ENCODE results near the gene KRT8. TPM values are rescaled to one million over a fixed set of nuclear protein-coding genes. Genes with fewer than 3 reads are reported as not detected.
"Not testable (repeated sequence)": the region's sequence is repeated elsewhere in the genome, so short reads cannot be mapped to it uniquely, and the experiment has no call there.

The KRT8 gene
- total and polyA plus RNA-seq, 9 donors = 1.1 to 56.7 (median 4.4) TPM

DNA sequence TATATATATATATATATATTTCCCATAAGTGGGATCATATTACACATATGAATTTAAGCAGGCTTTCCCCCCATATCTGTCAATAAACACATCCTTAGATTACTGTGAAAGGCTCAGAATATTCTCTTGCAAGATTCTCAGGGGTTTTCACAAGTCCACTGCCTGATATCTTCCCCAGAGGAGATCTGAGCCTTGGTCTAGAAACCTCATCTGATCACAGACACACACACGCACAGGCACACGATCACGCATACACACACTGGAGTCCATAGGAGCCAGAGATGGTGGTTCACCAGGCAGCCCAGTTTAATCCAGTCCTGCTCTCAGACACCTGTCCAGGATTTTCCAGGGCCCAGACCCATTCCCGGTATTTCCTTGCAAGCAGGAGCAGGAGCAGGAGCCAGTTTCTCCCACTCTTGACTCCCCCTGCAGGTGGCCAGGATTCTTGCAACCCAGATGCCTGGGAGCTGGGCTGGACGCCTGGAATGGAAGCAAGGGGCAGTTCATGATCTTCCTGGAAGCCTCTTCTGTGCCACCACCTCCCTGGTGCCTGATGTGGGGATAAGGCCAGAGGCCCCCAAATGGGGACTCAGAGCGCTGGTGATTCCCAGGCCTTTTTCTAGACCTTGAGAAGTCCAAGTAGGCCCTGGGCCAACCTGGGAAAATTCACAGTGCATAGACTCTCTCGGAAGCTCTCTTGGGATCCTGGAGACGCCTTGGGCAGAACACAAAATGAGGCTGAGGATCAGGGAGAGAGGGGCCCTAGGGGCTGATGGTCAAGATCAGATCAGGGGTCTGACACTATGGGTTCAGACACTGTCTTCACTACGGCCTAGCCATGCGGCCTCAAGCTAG, 39.6 kb downstream of the KRT8 start:
- H3K4me1 ChIP-seq (ENCODE audit: control insufficient read depth, insufficient read depth, low read length) = peaks cover under 1% of the 10 kb centered on the region
- no peak overlapping the region for H3K27ac ChIP-seq (ENCODE audit: low read length)
- H3K9me3 ChIP-seq (replicated peaks; ENCODE audit: control insufficient read depth, low read depth, low read length) = no peaks in the 10 kb centered on the region
- H3K4me3 ChIP-seq (ENCODE audit: low read length) = no peak overlapping the region
- DNase-seq = peak; percentile 63
- WGBS (ENCODE audit: insufficient coverage) = 41% methylated on average over 7 of the region's 10 CpGs
- H3K27me3 ChIP-seq (ENCODE audit: control insufficient read depth, insufficient read depth, low read length) = no peaks in the 10 kb centered on the region
- no peaks in the 10 kb centered on the region for H3K36me3 ChIP-seq (ENCODE audit: control insufficient read depth, insufficient read depth, low read length)

DNA sequence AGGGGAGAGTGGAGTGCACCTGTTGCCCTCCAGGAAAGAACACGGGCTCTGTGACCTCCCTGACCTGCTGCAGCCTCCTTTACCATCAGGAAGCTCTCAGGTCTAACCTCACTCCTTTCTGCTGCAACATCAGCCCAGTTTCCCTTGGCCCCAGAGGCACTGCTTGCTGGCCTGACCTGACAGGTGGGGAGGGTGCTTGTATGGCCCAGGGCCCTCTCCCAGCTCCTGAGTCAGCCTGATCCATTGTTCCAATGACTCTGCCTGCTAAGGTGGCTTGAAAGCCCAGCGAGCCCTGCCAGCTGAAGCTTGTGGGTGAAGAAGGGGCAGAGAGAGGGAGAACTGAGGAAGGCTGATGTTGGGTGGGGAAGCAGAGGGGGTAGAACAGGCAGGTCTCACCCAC, 42.9 kb downstream of the KRT8 start:
- Histone ChIP-seq H3K36me3 (ENCODE audit: control insufficient read depth, insufficient read depth, low read length) (no peaks in the 10 kb centered on the region), H3K27me3 (ENCODE audit: control insufficient read depth, insufficient read depth, low read length) (no peaks in the 10 kb centered on the region), H3K4me3 (ENCODE audit: low read length) (no peak overlapping the region), H3K4me1 (ENCODE audit: control insufficient read depth, insufficient read depth, low read length) (no peaks in the 10 kb centered on the region), H3K27ac (ENCODE audit: low read length) (no peak overlapping the region), H3K9me3 (replicated peaks; ENCODE audit: control insufficient read depth, low read depth, low read length) (no peaks in the 10 kb centered on the region)
- 80% methylated on average over 1 of the region's 2 CpGs for WGBS (ENCODE audit: insufficient coverage)
- no peak for DNase-seq

DNA sequence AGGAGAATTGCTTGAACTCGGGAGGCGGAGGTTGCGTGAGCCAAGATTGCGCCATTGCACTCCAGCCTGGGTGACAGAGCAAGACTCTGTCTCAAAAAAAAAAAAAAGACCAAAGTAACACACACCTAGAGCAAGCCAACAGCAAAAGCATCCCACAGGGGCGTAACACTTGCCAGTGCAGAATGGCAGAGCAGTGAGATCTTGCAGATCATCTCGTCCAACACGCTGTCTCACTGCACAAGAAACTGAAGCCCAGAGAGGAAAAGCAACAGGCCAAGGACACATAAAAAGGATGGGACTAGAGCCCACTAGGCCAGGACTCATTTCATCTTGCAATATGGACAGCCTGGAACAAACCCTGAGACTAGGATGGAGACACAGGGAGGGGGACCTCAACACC, 43.4 kb downstream of the KRT8 start:
- H3K27me3 ChIP-seq (ENCODE audit: control insufficient read depth, insufficient read depth, low read length) = no peaks in the 10 kb centered on the region
- no peaks in the 10 kb centered on the region for H3K36me3 ChIP-seq (ENCODE audit: control insufficient read depth, insufficient read depth, low read length)
- DNase-seq = no peak
- 70% methylated on average over 3 of the region's 7 CpGs for WGBS (ENCODE audit: insufficient coverage)
- no peaks in the 10 kb centered on the region for H3K9me3 ChIP-seq (replicated peaks; ENCODE audit: control insufficient read depth, low read depth, low read length)
- H3K27ac ChIP-seq (ENCODE audit: low read length) = no peak overlapping the region
- no peaks in the 10 kb centered on the region for H3K4me1 ChIP-seq (ENCODE audit: control insufficient read depth, insufficient read depth, low read length)
- no peak overlapping the region for H3K4me3 ChIP-seq (ENCODE audit: low read length)

DNA sequence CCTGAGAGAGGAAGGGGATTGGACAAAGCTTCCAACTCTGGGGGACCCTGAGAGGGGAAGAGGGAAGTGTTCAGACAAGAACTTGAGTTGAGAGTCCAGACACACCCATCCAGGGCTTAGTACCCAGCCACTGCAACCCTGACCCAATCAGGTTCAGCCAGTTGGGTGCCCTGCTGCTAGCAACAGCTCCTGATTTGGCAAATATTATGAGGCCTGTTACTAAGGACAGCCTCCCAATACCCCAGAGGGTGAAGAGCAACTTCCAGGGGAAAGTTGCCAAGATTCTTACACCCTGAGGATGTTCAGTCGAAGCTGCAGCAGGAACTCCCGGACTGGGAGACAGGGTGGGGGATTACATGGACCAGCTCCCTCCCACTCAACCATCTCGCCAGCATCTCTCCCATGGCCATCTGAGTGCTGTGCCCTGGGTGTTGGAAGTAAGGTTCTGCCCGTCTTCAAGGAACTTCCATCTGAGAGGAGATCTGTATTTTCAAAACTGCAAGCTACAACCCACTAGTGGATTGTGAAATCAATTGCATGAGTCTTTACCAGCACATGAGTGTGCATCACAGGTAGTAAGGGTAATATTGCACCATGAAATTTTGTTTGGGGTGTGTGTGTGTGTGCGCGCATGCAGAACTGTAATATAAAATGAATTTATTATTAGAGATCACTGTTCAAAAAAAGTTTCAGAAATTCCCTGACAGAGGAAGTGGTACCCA, 44.6 kb downstream of the KRT8 start:
- Histone ChIP-seq H3K27ac (ENCODE audit: low read length) (no peak overlapping the region), H3K9me3 (replicated peaks; ENCODE audit: control insufficient read depth, low read depth, low read length) (no peaks in the 10 kb centered on the region), H3K4me3 (ENCODE audit: low read length) (no peak overlapping the region), H3K27me3 (ENCODE audit: control insufficient read depth, insufficient read depth, low read length) (no peaks in the 10 kb centered on the region), H3K36me3 (ENCODE audit: control insufficient read depth, insufficient read depth, low read length) (no peaks in the 10 kb centered on the region), H3K4me1 (ENCODE audit: control insufficient read depth, insufficient read depth, low read length) (no peaks in the 10 kb centered on the region)
- no CpG with 5 or more reads among the region's 6 CpGs for WGBS (ENCODE audit: insufficient coverage)
- DNase-seq = no peak

DNA sequence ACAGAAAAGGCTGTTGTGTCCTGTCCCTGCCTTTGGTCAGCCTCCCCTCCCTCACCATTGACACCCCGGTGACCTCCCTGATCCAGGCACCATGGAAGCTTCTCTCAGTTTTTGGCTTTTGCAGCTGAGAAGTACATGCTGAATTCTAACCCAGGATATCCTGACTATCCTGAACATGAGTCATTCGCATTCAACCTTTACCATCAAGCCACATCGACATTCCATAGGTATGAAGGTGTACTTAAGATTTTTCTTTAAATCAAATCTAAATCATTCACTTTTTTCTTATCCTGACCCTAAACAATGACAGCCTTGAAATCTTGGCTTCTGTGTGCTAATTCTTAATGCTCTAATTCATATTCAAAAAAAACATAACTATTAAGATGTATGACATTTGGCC, 47.4 kb downstream of the KRT8 start:
- Histone ChIP-seq H3K27ac (ENCODE audit: low read length) (no peak overlapping the region), H3K4me1 (ENCODE audit: control insufficient read depth, insufficient read depth, low read length) (no peaks in the 10 kb centered on the region), H3K36me3 (ENCODE audit: control insufficient read depth, insufficient read depth, low read length) (no peaks in the 10 kb centered on the region), H3K4me3 (ENCODE audit: low read length) (no peak overlapping the region), H3K27me3 (ENCODE audit: control insufficient read depth, insufficient read depth, low read length) (no peaks in the 10 kb centered on the region), H3K9me3 (replicated peaks; ENCODE audit: control insufficient read depth, low read depth, low read length) (no peaks in the 10 kb centered on the region)
- DNase-seq = no peak
- no CpG with 5 or more reads among the region's 3 CpGs for WGBS (ENCODE audit: insufficient coverage)

DNA sequence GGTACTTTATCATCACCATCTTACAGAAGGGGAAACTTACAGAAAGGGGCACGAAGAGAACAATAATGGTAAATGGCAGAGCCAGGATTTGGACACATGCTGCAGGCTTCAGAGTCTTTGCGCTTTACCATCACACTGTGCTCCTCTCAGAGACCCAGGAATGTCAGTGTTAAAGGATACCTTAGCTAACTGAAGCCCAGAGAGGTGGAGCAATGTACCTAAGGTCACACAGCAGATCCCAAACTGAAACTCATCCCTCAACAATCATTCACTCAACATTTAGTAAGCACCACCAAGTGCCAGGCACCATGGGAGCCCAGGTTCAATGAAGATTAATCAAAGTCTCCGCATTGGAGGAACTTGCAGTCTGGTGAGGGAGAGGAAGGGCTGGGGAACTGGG, 48.1 kb downstream of the KRT8 start:
- H3K4me3 ChIP-seq (ENCODE audit: low read length) = no peak overlapping the region

DNA sequence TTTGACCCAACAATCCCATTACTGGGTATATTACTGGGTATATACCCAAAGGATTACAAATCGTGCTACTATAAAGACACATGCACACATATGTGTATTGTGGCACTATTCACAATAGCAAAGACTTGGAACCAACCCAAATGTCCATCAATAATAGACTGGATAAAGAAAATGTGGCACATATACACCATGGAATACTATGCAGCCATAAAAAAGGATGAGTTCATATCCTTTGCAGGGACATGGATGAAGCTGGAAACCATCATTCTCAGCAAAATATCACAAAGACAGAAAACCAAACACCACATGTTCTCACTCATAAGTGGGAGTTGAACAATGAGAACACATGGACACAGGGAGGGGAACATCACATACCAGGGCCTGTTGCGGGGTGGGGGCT, 48.8 kb downstream of the KRT8 start:
- no CpG with 5 or more reads among the region's 2 CpGs for WGBS (ENCODE audit: insufficient coverage)

More for the DNA sequence above, 48.1 kb downstream of the KRT8 start:
- 100% methylated on average over 1 of the region's 3 CpGs for WGBS (ENCODE audit: insufficient coverage)
- Histone ChIP-seq H3K27me3 (ENCODE audit: control insufficient read depth, insufficient read depth, low read length) (no peaks in the 10 kb centered on the region), H3K36me3 (ENCODE audit: control insufficient read depth, insufficient read depth, low read length) (no peaks in the 10 kb centered on the region), H3K4me1 (ENCODE audit: control insufficient read depth, insufficient read depth, low read length) (no peaks in the 10 kb centered on the region), H3K9me3 (replicated peaks; ENCODE audit: control insufficient read depth, low read depth, low read length) (no peaks in the 10 kb centered on the region), H3K27ac (ENCODE audit: low read length) (no peak overlapping the region)
- no peak for DNase-seq

DNA sequence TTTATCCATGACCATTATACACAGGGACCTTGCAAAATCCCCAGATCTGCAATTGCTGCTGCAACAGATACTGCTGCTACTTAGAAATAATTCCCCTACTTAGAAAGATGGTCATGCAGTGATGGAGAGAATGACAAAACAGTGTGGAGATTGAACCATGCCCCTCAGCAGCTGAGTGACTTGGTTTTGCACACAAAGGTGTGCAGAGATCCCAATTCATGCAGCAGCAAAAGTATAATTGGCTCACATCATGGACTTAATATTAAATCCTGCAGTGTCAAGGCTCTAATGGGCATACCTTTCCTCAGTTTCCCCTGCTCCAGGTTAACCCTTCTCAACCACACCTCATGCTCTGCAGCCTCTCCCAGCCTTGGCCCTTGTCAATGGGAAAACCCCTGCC, 53.1 kb downstream of the KRT8 start:
- Histone ChIP-seq H3K27me3 (ENCODE audit: control insufficient read depth, insufficient read depth, low read length) (peaks cover 3% of the 10 kb centered on the region), H3K9me3 (replicated peaks; ENCODE audit: control insufficient read depth, low read depth, low read length) (no peaks in the 10 kb centered on the region), H3K27ac (ENCODE audit: low read length) (no peak overlapping the region), H3K4me1 (ENCODE audit: control insufficient read depth, insufficient read depth, low read length) (no peaks in the 10 kb centered on the region), H3K4me3 (ENCODE audit: low read length) (no peak overlapping the region), H3K36me3 (ENCODE audit: control insufficient read depth, insufficient read depth, low read length) (no peaks in the 10 kb centered on the region)
- no peak for DNase-seq

More for the DNA sequence above, 48.8 kb downstream of the KRT8 start:
- H3K36me3 ChIP-seq (ENCODE audit: control insufficient read depth, insufficient read depth, low read length); H3K27me3 ChIP-seq (ENCODE audit: control insufficient read depth, insufficient read depth, low read length); H3K4me1 ChIP-seq (ENCODE audit: control insufficient read depth, insufficient read depth, low read length); DNase-seq; H3K9me3 ChIP-seq (replicated peaks; ENCODE audit: control insufficient read depth, low read depth, low read length); H3K27ac ChIP-seq (ENCODE audit: low read length); H3K4me3 ChIP-seq (ENCODE audit: low read length): not testable (repeated sequence)

DNA sequence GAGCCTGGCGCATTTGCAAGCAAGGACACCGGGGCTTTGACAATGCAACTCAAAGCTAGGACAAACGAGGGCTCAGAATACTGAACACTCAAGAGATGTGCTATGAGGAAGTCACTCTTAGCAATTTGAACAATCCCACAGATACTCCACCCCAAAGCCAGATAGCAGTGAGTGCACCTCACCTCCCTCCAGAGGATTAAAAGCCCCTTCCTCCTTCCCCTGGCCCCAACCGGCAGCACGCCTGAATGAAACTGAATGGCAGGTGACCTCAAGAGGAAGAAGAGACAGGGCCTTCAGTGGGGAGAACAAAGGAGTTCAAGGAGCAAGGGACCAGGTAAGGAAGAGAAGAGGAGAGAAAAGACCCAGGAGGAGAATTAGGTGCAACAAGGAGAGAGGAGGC, 54.2 kb downstream of the KRT8 start:
- no peak for DNase-seq
- WGBS (ENCODE audit: insufficient coverage) = 76% methylated on average over 2 of the region's 5 CpGs
- no peak overlapping the region for H3K27ac ChIP-seq (ENCODE audit: low read length)
- H3K9me3 ChIP-seq (replicated peaks; ENCODE audit: control insufficient read depth, low read depth, low read length) = no peaks in the 10 kb centered on the region
- H3K36me3 ChIP-seq (ENCODE audit: control insufficient read depth, insufficient read depth, low read length) = no peaks in the 10 kb centered on the region
- H3K27me3 ChIP-seq (ENCODE audit: control insufficient read depth, insufficient read depth, low read length) = peaks cover 3% of the 10 kb centered on the region
- H3K4me3 ChIP-seq (ENCODE audit: low read length) = no peak overlapping the region
- no peaks in the 10 kb centered on the region for H3K4me1 ChIP-seq (ENCODE audit: control insufficient read depth, insufficient read depth, low read length)

DNA sequence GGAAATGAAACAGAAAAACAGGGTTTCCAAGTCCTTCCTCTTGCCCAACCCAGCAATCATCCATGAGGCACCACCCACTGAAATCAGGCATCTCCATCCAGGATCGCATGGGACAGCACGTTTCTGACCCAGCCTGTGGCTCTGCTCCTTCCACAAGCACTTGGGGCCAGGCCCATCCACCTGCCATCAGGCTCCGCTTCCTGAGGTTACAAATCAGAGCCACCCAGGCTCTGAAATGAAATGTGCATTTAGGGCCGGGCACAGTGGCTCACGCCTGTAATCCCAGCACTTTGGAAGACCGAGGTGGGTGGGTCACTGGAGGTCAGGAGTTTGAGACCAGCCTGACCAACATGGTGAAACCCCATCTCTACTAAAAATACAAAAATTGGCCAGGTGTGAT, 55.4 kb downstream of the KRT8 start:
- Histone ChIP-seq H3K4me3 (ENCODE audit: low read length) (no peak overlapping the region), H3K27ac (ENCODE audit: low read length) (no peak overlapping the region), H3K27me3 (ENCODE audit: control insufficient read depth, insufficient read depth, low read length) (peaks cover 3% of the 10 kb centered on the region), H3K9me3 (replicated peaks; ENCODE audit: control insufficient read depth, low read depth, low read length) (no peaks in the 10 kb centered on the region), H3K36me3 (ENCODE audit: control insufficient read depth, insufficient read depth, low read length) (no peaks in the 10 kb centered on the region), H3K4me1 (ENCODE audit: control insufficient read depth, insufficient read depth, low read length) (no peaks in the 10 kb centered on the region)
- WGBS (ENCODE audit: insufficient coverage) = 80% methylated on average over 3 of the region's 6 CpGs
- DNase-seq = no peak

Measured in muscle of leg (tissue), 11 donors.